ENCODE measurements around the gene CORO2B. TPM values are rescaled to one million over a fixed set of nuclear protein-coding genes. Genes with fewer than 3 reads are reported as not detected.

Gene CORO2B
- polyA plus RNA-seq, 1 of the 3 experiments (the other 2 are of a cell fraction) = 3.6 TPM

DNA sequence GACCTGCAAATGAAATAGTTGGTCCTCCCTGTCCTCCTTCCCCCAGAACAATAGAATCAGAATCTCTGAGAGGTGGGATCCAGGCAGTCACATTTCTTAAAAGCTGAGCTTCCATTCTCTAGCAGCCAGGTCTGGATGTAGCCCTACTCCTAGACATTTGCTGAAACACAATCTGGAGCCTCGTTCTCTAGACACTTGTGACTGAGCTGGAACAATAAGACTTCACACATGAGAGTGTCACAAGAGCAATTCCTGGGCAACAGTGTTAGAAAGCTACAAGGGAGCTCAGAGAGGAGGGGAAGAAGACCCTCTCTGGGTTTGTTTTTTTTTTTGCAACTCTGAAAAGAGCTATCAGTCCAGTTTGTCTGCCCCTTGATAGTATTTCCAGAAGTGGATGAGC, 14.5 kb downstream of the CORO2B start:
- no peaks in the 10 kb centered on the region for H3F3A ChIP-seq (replicated peaks; ENCODE audit: insufficient read depth)
- no peaks in the 10 kb centered on the region for H3K79me2 ChIP-seq (ENCODE audit: insufficient read depth)
- ChIA-PET POLR2A (no interaction called here), CTCF (interaction anchor here (1.0 to 1.2 kb wide), 2 partner anchors 32 to 282 kb away, joined by 3 read pairs; no protein-coding TSS in a partner anchor)
- WGBS (ENCODE audit: low lambda C conversion rate) = 89% methylated on average over 1 of the region's 1 CpG
- H4K20me1 ChIP-seq (ENCODE audit: insufficient read depth) = no peaks in the 10 kb centered on the region
- no peak for TF ChIP-seq GATA2 (CRISPR knock-in tag; IDR thresholded peaks at IDR 0.05)
- no peak for TF ChIP-seq YY1 (IDR thresholded peaks at IDR 0.05; ENCODE audit: low read depth)
- no peak for TF ChIP-seq ELF1 (IDR thresholded peaks at IDR 0.05)
- no peak for TF ChIP-seq EZH2phosphoT487 (IDR thresholded peaks at IDR 0.05; ENCODE audit: borderline replicate concordance, low read depth)
- TF ChIP-seq FOSL2 (IDR thresholded peaks at IDR 0.05; ENCODE audit: borderline replicate concordance, low read depth) = no peak
- TF ChIP-seq, protein P1, sequence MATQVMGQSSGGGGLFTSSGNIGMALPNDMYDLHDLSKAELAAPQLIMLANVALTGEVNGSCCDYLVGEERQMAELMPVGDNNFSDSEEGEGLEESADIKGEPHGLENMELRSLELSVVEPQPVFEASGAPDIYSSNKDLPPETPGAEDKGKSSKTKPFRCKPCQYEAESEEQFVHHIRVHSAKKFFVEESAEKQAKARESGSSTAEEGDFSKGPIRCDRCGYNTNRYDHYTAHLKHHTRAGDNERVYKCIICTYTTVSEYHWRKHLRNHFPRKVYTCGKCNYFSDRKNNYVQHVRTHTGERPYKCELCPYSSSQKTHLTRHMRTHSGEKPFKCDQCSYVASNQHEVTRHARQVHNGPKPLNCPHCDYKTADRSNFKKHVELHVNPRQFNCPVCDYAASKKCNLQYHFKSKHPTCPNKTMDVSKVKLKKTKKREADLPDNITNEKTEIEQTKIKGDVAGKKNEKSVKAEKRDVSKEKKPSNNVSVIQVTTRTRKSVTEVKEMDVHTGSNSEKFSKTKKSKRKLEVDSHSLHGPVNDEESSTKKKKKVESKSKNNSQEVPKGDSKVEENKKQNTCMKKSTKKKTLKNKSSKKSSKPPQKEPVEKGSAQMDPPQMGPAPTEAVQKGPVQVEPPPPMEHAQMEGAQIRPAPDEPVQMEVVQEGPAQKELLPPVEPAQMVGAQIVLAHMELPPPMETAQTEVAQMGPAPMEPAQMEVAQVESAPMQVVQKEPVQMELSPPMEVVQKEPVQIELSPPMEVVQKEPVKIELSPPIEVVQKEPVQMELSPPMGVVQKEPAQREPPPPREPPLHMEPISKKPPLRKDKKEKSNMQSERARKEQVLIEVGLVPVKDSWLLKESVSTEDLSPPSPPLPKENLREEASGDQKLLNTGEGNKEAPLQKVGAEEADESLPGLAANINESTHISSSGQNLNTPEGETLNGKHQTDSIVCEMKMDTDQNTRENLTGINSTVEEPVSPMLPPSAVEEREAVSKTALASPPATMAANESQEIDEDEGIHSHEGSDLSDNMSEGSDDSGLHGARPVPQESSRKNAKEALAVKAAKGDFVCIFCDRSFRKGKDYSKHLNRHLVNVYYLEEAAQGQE (IDR thresholded peaks at IDR 0.05; ENCODE audit: low read depth, low read length) = no peak
- TF ChIP-seq RCOR1 (IDR thresholded peaks at IDR 0.05; ENCODE audit: low read length) = no peak
- TF ChIP-seq, protein P2, sequence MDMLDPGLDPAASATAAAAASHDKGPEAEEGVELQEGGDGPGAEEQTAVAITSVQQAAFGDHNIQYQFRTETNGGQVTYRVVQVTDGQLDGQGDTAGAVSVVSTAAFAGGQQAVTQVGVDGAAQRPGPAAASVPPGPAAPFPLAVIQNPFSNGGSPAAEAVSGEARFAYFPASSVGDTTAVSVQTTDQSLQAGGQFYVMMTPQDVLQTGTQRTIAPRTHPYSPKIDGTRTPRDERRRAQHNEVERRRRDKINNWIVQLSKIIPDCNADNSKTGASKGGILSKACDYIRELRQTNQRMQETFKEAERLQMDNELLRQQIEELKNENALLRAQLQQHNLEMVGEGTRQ (IDR thresholded peaks at IDR 0.05; ENCODE audit: borderline replicate concordance, low read depth, low read length) = no peak
- no peak for TF ChIP-seq SMC3 (IDR thresholded peaks at IDR 0.05; ENCODE audit: low read depth, low read length)
- no peak for TF ChIP-seq TCF12 (IDR thresholded peaks at IDR 0.05)
- TF ChIP-seq SIN3A (IDR thresholded peaks at IDR 0.05; ENCODE audit: borderline replicate concordance, low read depth, low read length) = no peak
- no peak for TF ChIP-seq FOXM1 (IDR thresholded peaks at IDR 0.05; ENCODE audit: low read depth)
- TF ChIP-seq, protein P3, sequence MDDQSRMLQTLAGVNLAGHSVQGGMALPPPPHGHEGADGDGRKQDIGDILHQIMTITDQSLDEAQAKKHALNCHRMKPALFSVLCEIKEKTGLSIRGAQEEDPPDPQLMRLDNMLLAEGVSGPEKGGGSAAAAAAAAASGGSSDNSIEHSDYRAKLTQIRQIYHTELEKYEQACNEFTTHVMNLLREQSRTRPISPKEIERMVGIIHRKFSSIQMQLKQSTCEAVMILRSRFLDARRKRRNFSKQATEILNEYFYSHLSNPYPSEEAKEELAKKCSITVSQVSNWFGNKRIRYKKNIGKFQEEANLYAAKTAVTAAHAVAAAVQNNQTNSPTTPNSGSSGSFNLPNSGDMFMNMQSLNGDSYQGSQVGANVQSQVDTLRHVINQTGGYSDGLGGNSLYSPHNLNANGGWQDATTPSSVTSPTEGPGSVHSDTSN (IDR thresholded peaks at IDR 0.05) = no peak
- TF ChIP-seq MEF2A (IDR thresholded peaks at IDR 0.05; ENCODE audit: borderline replicate concordance, low read depth) = no peak
- TF ChIP-seq, protein P4, sequence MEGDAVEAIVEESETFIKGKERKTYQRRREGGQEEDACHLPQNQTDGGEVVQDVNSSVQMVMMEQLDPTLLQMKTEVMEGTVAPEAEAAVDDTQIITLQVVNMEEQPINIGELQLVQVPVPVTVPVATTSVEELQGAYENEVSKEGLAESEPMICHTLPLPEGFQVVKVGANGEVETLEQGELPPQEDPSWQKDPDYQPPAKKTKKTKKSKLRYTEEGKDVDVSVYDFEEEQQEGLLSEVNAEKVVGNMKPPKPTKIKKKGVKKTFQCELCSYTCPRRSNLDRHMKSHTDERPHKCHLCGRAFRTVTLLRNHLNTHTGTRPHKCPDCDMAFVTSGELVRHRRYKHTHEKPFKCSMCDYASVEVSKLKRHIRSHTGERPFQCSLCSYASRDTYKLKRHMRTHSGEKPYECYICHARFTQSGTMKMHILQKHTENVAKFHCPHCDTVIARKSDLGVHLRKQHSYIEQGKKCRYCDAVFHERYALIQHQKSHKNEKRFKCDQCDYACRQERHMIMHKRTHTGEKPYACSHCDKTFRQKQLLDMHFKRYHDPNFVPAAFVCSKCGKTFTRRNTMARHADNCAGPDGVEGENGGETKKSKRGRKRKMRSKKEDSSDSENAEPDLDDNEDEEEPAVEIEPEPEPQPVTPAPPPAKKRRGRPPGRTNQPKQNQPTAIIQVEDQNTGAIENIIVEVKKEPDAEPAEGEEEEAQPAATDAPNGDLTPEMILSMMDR (IDR thresholded peaks at IDR 0.05) = no peak
- TF ChIP-seq, protein P5, sequence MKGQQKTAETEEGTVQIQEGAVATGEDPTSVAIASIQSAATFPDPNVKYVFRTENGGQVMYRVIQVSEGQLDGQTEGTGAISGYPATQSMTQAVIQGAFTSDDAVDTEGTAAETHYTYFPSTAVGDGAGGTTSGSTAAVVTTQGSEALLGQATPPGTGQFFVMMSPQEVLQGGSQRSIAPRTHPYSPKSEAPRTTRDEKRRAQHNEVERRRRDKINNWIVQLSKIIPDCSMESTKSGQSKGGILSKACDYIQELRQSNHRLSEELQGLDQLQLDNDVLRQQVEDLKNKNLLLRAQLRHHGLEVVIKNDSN (IDR thresholded peaks at IDR 0.05; ENCODE audit: borderline replicate concordance, low read depth) = no peak
- TF ChIP-seq NRF1 (IDR thresholded peaks at IDR 0.05; ENCODE audit: low read depth, low read length) = no peak
- TF ChIP-seq, protein P6, sequence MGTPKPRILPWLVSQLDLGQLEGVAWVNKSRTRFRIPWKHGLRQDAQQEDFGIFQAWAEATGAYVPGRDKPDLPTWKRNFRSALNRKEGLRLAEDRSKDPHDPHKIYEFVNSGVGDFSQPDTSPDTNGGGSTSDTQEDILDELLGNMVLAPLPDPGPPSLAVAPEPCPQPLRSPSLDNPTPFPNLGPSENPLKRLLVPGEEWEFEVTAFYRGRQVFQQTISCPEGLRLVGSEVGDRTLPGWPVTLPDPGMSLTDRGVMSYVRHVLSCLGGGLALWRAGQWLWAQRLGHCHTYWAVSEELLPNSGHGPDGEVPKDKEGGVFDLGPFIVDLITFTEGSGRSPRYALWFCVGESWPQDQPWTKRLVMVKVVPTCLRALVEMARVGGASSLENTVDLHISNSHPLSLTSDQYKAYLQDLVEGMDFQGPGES (IDR thresholded peaks at IDR 0.05; ENCODE audit: low read depth, low read length) = no peak
- no peak for TF ChIP-seq RXRA (IDR thresholded peaks at IDR 0.05; ENCODE audit: borderline replicate concordance, low read depth)
- no peak overlapping the region for H3K4me2 ChIP-seq
- H3K9me2 ChIP-seq = no peaks in the 10 kb centered on the region
- H3K27me3 ChIP-seq (ENCODE audit: insufficient read depth) = no peaks in the 10 kb centered on the region
- no peak overlapping the region for H2AFZ ChIP-seq (ENCODE audit: low read depth)
- no peak overlapping the region for H3K27ac ChIP-seq (ENCODE audit: low read depth in 2 of 2, low read length in 1 of 2)
- H3K9ac ChIP-seq = no peak overlapping the region
- no peak overlapping the region for H3K4me3 ChIP-seq (ENCODE audit: low read depth in 2 of 2, low read length in 1 of 2)
- no peaks in the 10 kb centered on the region for H3K9me3 ChIP-seq
- peaks cover 4 to 8% of the 10 kb centered on the region in 2 experiments; a peak in 1 of 4 replicates for H3K4me1 ChIP-seq (ENCODE audit: control insufficient read depth in 1 of 2, insufficient read depth in 2 of 2, low read depth in 1 of 2, low read length in 1 of 2)
- DNase-seq = no peak
- H3K36me3 ChIP-seq (replicated peaks in 1 of 2; ENCODE audit: control insufficient read depth in 1 of 2, insufficient read depth in 2 of 2, low read length in 1 of 2) = no peaks in the 10 kb centered on the region
